T-cell (primary cell): Measurements from ENCODE around the gene PRSS1. TPM values are rescaled to one million over a fixed set of nuclear protein-coding genes. Genes with fewer than 3 reads are reported as not detected.
A peak's percentile ranks its signal among the peaks of the same experiment; 100 is the strongest.
"Not testable (repeated sequence)": the region's sequence is repeated elsewhere in the genome, so short reads cannot be mapped to it uniquely, and the experiment has no call there.

Source experiments
- ATAC-seq, 4 experiments: fragments of 200-7000 bp in 3 of 4; fragments of 150-1000 bp in 1 of 4; cut with Tn5 transposase; replicated peaks in 1 of 4; 1 replicate in 3 of 4; 2 replicates in 1 of 4; pipeline ENCODE4 v1.10.0; 2021; ENCODE audit warnings: moderate library complexity in 3 of 4, mild to moderate bottlenecking in 2 of 4, moderate number of reproducible peaks in 1 of 4
- CTCF ChIA-PET, 2 donors: fragments of 300-600 bp; sonication (Branson Sonifier 250); formaldehyde crosslinking; loops; one replicate each; lab custom pipeline; 2022; ENCODE audit warnings: antibody characterized with exemption in 2 of 2; lab: Charles Lee
- POLR2A ChIA-PET, 2 donors: fragments of 300-600 bp; sonication (Branson Sonifier 250); formaldehyde crosslinking; loops; one replicate each; lab custom pipeline; 2022; ENCODE audit warnings: antibody characterized with exemption in 2 of 2; lab: Charles Lee
- DNase-seq, 35 experiments: peaks; one replicate each; pipeline versions ENCODE4 v3.0.0 to v3.0.0-alpha.2; 2013 to 2023
- H3K27ac ChIP-seq: one replicate; pipeline ENCODE4 v1.5.1; 2013; ENCODE audit warnings: low read length
- H3K27me3 ChIP-seq, 2 experiments: replicated peaks in 1 of 2; 1 replicate in 1 of 2; 2 replicates in 1 of 2; pipeline versions ENCODE4 v1.6.1 to v1.7.0; 2013; ENCODE audit warnings: low read length in 1 of 2, mixed read lengths in 1 of 2; ENCODE audit not compliant: control insufficient read depth in 2 of 2, insufficient read depth in 2 of 2; ENCODE audit errors: extremely low read depth in 1 of 2
- H3K36me3 ChIP-seq, 2 donors: 1 replicate in 1 of 2; 2 replicates in 1 of 2; pipeline versions ENCODE4 v1.6.1 to v1.7.0; 2013; ENCODE audit warnings: low read length in 1 of 2; ENCODE audit not compliant: control insufficient read depth in 2 of 2, insufficient read depth in 1 of 2; ENCODE audit errors: extremely low read depth in 1 of 2
- H3K4me1 ChIP-seq, 2 experiments: 1 replicate in 1 of 2; 2 replicates in 1 of 2; pipeline versions ENCODE4 v1.6.1 to v1.7.0; 2013; ENCODE audit warnings: low read length in 2 of 2, mixed read lengths in 1 of 2; ENCODE audit not compliant: insufficient read depth in 2 of 2, control insufficient read depth in 1 of 2; ENCODE audit errors: extremely low read depth in 1 of 2
- H3K4me3 ChIP-seq, 2 donors: 1 replicate in 1 of 2; 2 replicates in 1 of 2; pipeline versions ENCODE4 v1.5.1 to v1.7.0; 2013; ENCODE audit warnings: mild to moderate bottlenecking in 2 of 2, low read length in 1 of 2, moderate library complexity in 1 of 2; ENCODE audit not compliant: control insufficient read depth in 1 of 2; ENCODE audit errors: extremely low read depth in 1 of 2
- H3K9me3 ChIP-seq: 2 replicates; pipeline ENCODE4 v1.7.0; 2013
- H3K27ac Mint-ChIP-seq, 2 donors: one replicate each; pipeline ENCODE4 v1.8.0; 2020 to 2021; ENCODE audit warnings: mild to moderate bottlenecking in 2 of 2, mixed read lengths in 2 of 2
- H3K27me3 Mint-ChIP-seq, 2 donors: one replicate each; pipeline ENCODE4 v1.8.0; 2021 to 2022; ENCODE audit warnings: mixed read lengths in 2 of 2
- H3K36me3 Mint-ChIP-seq: one replicate; pipeline ENCODE4 v1.8.0; 2021; ENCODE audit warnings: mixed read lengths
- H3K4me1 Mint-ChIP-seq, 3 donors: one replicate each; pipeline ENCODE4 v1.8.0; 2020 to 2022; ENCODE audit warnings: mixed read lengths in 3 of 3, mild to moderate bottlenecking in 1 of 3
- H3K4me3 Mint-ChIP-seq, 3 donors: one replicate each; pipeline ENCODE4 v1.8.0; 2020 to 2022; ENCODE audit warnings: mild to moderate bottlenecking in 3 of 3, mixed read lengths in 3 of 3, moderate library complexity in 3 of 3
- H3K9me3 Mint-ChIP-seq, 3 donors: one replicate each; pipeline ENCODE4 v1.8.0; 2020 to 2022; ENCODE audit warnings: mixed read lengths in 3 of 3
- WGBS: methylation state at CpG from one replicate; pipeline ENCODE4 v1.1.5; 2013; ENCODE audit warnings: missing lambda C conversion rate; ENCODE audit not compliant: insufficient coverage; 5-methylcytosine and 5-hydroxymethylcytosine counted together
- total RNA-seq, 35 experiments: library from RNA in 6 of 35; stranded (reverse) in 6 of 35; fragments of 120-200 nt in 1 of 35; gene quantifications; one replicate each; pipeline versions ENCODE4 v1.2.1 to v1.2.4 and lab custom pipeline; 2013 to 2026

The PRSS1 gene
- total RNA-seq, 5 donors from 2014 or later (not counting 1 experiment from before 2014, with no cell fraction given): 16.0 to 23.7 (median 20.8) TPM; not detected in 2

DNA sequence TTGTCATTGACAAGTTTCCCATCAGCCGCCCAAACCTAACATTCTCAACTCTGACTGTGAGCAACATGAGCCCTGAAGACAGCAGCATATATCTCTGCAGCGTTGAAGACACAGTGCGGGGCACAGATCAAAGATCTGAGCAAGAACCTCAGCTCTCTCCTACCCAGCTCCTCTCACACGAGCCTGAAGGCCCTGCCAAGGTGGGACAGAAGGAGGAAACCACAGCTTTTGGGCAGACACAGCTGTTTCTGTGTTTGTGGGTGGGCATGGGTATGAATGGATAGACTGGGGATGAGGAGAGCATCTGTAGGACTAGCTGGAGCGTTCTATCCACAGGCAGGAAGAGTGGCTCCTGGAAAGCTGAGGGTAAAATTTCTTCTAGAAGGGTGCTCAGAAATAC is 8.5 kb upstream of the PRSS1 start:
- H3K4me3 ChIP-seq: no peak overlapping the region
- H3K9me3 ChIP-seq: no peaks in the 10 kb centered on the region
- H3K9me3 Mint-ChIP-seq: no peaks in the 10 kb centered on the region
- H3K4me1 ChIP-seq: no peaks in the 10 kb centered on the region
- H3K27ac Mint-ChIP-seq: no peak overlapping the region
- POLR2A ChIA-PET: no interaction called here
- no peaks in the 10 kb centered on the region for H3K27me3 ChIP-seq
- no peaks in the 10 kb centered on the region for H3K36me3 ChIP-seq
- peaks cover 5 to 12% (median 8%) of the 10 kb centered on the region in 3 donors for H3K4me1 Mint-ChIP-seq
- no peak overlapping the region for H3K27ac ChIP-seq
- no peaks in the 10 kb centered on the region for H3K36me3 Mint-ChIP-seq
- DNase-seq (no peak), ATAC-seq (no peak)
- WGBS: no CpG with 5 or more reads among the region's 5 CpGs
- peak overlapping the region in 1 of 3 donors; percentile 31 for H3K4me3 Mint-ChIP-seq
- CTCF ChIA-PET: no interaction called here
- H3K27me3 Mint-ChIP-seq: no peaks in the 10 kb centered on the region

DNA sequence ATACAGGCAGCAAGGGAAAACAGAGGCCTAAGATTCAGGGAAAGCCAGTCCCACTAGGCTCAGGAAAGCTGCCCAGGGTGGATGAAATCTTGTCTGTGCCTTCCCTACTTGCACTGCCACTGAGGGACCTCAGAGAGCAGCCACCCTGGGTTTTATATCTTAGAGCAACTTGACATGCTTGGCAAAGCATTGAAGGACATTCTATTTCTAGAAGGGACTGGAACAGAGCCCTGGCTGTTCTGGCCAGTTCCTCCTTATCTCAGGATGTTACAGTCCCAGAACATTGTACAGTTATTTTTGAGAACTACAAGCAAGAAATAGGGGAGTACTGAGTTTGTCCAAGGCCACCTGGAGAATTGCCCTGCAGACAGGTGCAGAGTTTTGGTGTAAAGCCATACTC is 7.3 kb upstream of the PRSS1 start:
- H3K27me3 Mint-ChIP-seq, H3K9me3 Mint-ChIP-seq, H3K4me3 Mint-ChIP-seq, DNase-seq, H3K4me1 ChIP-seq, H3K4me3 ChIP-seq, H3K27ac ChIP-seq, H3K36me3 Mint-ChIP-seq, H3K27me3 ChIP-seq, H3K9me3 ChIP-seq, H3K27ac Mint-ChIP-seq, H3K36me3 ChIP-seq, CTCF ChIA-PET, ATAC-seq: not testable (repeated sequence)
- POLR2A ChIA-PET: interaction anchor here in 1 of 2 donors (0.6 kb wide), 1 partner anchor 1053 kb away, joined by 3 read pairs; no protein-coding TSS in a partner anchor
- H3K4me1 Mint-ChIP-seq: peaks cover 5 to 12% (median 8%) of the 10 kb centered on the region in 3 donors

DNA sequence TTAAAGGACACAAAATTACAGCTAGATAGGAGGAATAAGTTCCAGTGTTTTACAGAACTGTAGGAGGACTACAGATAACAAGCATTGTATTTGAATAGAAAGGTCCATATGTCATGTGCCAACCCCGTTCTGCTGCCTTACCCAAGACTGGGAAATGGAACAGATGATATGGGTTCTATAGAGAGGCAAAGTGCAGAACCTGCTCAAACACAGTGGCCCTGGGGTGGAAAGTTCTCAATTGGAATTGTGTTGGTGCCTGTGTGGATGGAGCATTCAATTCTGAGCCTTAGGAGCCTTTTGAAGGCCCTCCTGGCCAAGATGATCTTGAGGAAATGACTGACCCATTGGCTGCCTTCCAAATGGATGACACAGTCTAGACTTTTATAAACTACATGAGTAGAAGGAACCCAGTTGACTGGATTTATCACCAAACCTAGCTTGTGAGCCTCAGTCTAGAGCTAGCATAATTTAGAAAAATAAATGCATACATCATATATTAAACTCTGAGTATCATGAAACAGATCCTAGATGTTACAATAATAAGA is 4.1 kb upstream of the PRSS1 start:
- CTCF ChIA-PET: no interaction called here
- WGBS: no CpG with 5 or more reads among the region's 1 CpG
- peaks cover 0 to 4% (median under 1%) of the 10 kb centered on the region in 3 donors for H3K4me1 Mint-ChIP-seq
- no peak overlapping the region for H3K27ac Mint-ChIP-seq
- H3K4me3 ChIP-seq: no peak overlapping the region
- H3K27ac ChIP-seq: no peak overlapping the region
- no peaks in the 10 kb centered on the region for H3K36me3 Mint-ChIP-seq
- H3K4me1 ChIP-seq: no peaks in the 10 kb centered on the region
- no peaks in the 10 kb centered on the region for H3K9me3 ChIP-seq
- POLR2A ChIA-PET: no interaction called here
- no peak for DNase-seq
- H3K4me3 Mint-ChIP-seq: no peak overlapping the region
- no peaks in the 10 kb centered on the region for H3K9me3 Mint-ChIP-seq
- no peaks in the 10 kb centered on the region for H3K27me3 Mint-ChIP-seq
- no peaks in the 10 kb centered on the region for H3K36me3 ChIP-seq
- no peaks in the 10 kb centered on the region for H3K27me3 ChIP-seq
- ATAC-seq: no peak

DNA sequence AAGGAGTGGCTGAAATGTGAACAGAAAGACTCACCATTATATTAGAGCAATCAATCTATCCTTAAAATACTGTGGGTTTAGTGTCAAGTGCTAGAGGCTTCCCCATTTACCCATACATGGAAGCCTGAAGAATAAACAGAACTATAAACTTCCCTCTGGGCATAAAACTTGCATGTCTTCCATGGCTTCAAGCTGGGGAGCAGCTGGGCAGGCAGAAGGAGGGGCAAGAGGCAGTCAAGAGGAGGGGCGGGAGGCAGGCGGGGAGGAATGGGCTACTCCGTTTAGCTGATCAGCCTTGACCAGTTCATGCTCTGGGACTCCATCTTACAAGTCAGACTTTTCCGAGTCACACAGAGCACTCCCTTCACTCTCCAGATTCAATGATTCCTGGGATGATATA is 3.5 kb upstream of the PRSS1 start:
- ATAC-seq: no peak
- no peaks in the 10 kb centered on the region for H3K27me3 ChIP-seq
- H3K9me3 Mint-ChIP-seq: no peaks in the 10 kb centered on the region
- WGBS: no CpG with 5 or more reads among the region's 4 CpGs
- no peak overlapping the region for H3K4me3 ChIP-seq
- H3K36me3 Mint-ChIP-seq: no peaks in the 10 kb centered on the region
- no peaks in the 10 kb centered on the region for H3K4me1 ChIP-seq
- H3K27me3 Mint-ChIP-seq: no peaks in the 10 kb centered on the region
- H3K4me3 Mint-ChIP-seq: no peak overlapping the region
- no peaks in the 10 kb centered on the region for H3K9me3 ChIP-seq
- no peak overlapping the region for H3K27ac ChIP-seq
- H3K27ac Mint-ChIP-seq: peak overlapping the region in 1 of 2 donors; percentile 31
- CTCF ChIA-PET: no interaction called here
- POLR2A ChIA-PET: no interaction called here
- H3K36me3 ChIP-seq: no peaks in the 10 kb centered on the region
- DNase-seq: no peak
- H3K4me1 Mint-ChIP-seq: no peaks in the 10 kb centered on the region

DNA sequence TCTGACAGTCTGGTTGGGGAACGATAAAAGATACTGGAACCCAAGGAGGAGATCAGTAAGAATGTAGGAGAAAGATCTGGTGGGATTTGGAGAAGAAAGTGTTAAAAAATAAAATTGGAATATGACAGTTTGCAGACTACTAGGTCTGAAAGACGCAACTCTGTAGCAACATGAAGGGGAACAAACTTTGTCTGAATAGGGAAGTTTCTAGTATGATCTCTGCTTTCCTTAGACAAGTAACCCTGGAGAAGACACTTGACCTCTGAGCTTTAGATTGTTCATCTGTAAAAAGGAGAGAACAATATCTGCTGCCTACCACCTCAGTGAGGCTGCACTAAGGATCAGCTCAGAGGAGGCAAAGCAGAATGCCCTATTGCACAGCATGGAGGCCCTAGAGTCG is 3.0 kb upstream of the PRSS1 start:
- POLR2A ChIA-PET: no interaction called here
- Histone ChIP-seq H3K4me3 (no peak overlapping the region), H3K4me1 (no peaks in the 10 kb centered on the region), H3K36me3 (no peaks in the 10 kb centered on the region), H3K27me3 (no peaks in the 10 kb centered on the region), H3K27ac (no peak overlapping the region), H3K9me3 (no peaks in the 10 kb centered on the region)
- no peaks in the 10 kb centered on the region for H3K27me3 Mint-ChIP-seq
- ATAC-seq (no peak), DNase-seq (no peak)
- H3K27ac Mint-ChIP-seq: no peak overlapping the region
- no peak overlapping the region for H3K4me3 Mint-ChIP-seq
- no peaks in the 10 kb centered on the region for H3K36me3 Mint-ChIP-seq
- H3K4me1 Mint-ChIP-seq: no peaks in the 10 kb centered on the region
- CTCF ChIA-PET: no interaction called here
- no peaks in the 10 kb centered on the region for H3K9me3 Mint-ChIP-seq
- WGBS: 100% methylated on average over 1 of the region's 3 CpGs

DNA sequence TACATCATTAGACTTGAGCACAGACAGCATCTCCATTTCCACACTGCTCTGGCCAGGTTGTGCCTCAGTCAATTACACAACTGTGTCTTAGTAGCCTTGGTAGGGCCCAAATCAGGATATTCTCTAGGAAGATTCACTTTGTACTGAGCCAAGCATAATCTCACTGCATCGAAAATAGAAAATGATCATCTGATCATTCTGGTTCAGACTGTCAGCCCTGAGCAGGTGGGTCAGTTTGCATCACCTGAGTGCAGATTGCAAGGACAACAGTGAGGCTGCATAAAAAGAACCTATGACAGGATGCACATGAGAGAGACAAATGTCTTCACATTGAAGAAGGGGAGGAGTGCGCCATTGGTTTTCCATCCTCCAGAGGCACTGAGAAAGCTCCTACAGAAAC is 862 bp upstream of the PRSS1 start:
- ATAC-seq, H3K4me3 ChIP-seq, H3K27me3 ChIP-seq, H3K9me3 Mint-ChIP-seq, CTCF ChIA-PET, H3K27ac ChIP-seq, H3K4me1 ChIP-seq, H3K27me3 Mint-ChIP-seq, DNase-seq, H3K36me3 Mint-ChIP-seq, H3K4me3 Mint-ChIP-seq, H3K9me3 ChIP-seq, H3K27ac Mint-ChIP-seq, H3K36me3 ChIP-seq, POLR2A ChIA-PET, H3K4me1 Mint-ChIP-seq: not testable (repeated sequence)
- no CpG with 5 or more reads among the region's 2 CpGs for WGBS
